ENCODE data around the gene GSG1L.

The GSG1L gene

DNA sequence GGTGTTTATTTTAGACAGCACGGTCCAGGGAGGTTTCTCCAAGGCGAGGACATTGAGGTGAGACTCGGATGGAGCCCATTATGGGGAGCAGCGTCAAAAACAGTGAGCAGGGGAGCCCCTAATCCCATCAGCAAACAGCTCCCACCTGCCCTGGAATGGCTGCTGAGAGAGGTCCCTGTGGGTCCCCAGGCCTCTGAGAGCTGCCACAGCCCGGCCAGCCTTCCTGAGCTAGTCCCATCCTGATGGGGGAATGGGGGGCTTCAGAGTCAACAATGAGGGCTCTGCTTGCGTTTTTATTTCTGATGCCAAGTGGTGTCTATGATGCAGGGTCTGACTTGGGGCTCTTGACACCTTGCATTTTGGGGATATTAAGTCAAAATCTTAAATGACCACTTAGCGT lies 128.4 kb downstream of the GSG1L start:
- DNase-seq = no peak

DNA sequence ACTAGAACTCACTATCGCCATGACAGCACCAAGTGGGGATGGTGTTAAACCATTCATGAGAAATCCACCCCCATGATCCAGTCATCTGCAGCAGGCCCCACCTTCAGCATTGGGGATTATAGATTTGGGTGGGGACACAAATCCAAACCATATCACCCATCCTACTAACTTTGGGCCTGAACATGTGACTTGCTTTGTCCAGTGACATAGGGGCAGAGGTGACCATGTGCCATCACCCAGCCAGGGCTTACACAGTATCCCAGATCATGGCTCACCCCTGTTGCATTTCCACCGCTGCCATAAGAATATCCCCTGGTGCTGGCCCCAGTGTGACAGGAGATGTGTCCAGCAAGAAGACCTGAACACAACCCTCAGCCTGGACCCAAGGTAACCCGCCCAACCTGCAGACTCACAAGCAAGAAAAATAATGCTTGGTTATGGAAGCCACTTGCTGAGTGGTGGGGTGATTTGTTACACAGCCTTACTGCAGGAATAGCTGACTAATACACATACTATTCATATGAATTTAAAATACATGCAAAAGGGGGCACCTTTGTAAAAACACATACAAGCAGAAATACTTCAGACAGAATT lies 130.9 kb downstream of the GSG1L start:
- DNase-seq = no peak

GRCh38 chr16:27929818-27930217 lies 133.7 kb downstream of the GSG1L start:
- DNase-seq = no peak

- no peak for DNase-seq
Observed at GRCh38 chr16:27928542-27928941, 135.0 kb downstream of the GSG1L start.

GRCh38 chr16:27927266-27927901 lies 136.1 kb downstream of the GSG1L start:
- DNase-seq = no peak

DNA sequence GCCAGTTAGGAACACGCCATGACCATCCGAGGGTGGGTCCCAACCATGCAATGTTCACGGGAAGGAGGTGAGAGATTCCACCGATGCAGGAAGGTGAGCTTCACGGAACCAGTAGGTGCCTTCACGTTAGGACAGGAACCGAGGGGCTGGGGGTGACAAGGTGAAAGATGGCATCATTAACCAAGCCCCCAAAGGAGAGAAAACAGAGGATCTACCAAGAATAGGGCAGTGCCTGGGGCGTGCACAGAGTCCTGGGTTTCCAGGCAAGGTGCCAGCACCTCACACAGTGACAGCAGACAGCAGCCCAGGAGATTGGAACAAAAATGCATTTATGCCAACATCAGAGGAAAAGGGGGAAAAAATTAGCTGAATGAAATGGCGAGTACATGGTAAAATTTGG lies 137.9 kb downstream of the GSG1L start:
- no peak for DNase-seq

DNA sequence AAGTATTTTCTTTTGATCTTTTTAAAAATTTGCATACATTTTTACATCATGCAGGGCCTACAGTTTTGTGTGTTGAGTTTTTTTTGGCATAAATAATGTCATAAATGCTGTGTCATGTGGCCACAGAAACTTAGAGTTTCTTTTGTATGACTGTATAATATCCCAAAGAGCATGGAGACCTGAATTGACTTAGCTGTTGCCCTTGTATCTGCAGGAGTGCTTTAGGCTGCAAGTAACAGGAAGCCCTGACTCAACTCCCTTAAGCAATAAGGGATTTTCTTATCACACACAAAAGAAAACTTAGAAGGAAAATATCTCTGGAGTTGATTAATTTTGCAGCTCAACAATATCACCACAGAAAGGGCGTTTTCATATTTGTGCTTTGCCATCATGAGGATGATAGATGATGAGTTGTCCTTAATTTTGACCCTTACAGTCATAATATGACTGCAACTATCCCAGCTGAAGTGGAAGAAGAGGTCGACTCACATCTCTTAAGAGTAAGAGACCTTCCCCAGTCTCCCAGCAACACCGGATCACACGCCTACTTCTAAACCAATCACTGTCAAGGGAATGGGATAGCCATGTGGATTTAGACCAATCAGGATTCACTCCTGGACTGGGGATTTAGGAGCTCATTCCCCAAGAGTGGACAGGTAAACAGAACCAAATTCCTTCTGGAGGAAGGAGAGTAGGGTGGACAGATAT lies 138.9 kb downstream of the GSG1L start:
- DNase-seq = no peak

- DNase-seq = no peak
Observed at GRCh38 chr16:27923751-27924150, 139.8 kb downstream of the GSG1L start.

- no peak for DNase-seq
Observed at GRCh38 chr16:27922433-27922832, 141.1 kb downstream of the GSG1L start.

DNA sequence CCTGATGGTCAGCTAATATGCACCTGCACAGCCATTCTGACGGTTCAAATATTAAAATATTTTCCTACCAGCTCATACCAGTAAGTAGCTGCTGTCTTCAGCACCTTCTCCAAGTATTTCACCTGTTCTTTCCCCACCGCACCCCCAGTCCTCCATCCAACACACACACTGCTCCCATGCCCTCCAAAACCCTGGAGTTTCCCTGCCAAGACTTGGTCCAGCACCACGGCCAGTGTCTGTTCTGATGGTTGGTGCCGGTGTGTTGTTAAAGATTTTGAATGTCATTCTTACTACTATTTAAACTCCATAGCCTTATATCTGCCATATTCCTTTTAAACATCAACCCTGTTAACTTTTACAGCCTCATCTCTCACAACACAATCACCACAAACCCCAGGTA lies 142.4 kb downstream of the GSG1L start:
- no peak for DNase-seq

DNA sequence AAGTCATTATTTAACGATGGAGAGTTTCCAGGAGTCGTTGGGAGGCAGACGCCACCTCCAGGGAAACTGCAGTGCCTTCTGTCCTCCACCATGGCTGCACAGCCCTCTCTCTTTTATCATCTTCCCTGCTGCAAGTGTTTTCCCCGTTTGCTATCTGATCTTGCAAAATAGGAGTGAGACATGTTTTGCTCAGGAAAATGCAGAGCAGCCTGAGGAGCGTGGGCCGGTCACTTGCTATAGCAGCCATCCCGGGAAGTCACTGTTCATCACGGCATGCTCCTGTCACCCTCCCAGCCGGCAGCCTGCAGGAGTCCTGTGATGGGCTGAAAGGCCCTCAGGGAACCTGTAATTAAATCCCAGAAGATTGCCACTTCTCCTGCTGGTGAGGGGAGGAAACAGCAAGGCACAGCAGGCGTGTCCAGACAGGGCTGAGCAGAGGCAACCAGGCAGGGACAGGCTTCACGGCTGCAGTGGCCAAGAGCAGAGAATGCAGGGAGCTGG lies 143.1 kb downstream of the GSG1L start:
- no peak for DNase-seq

- DNase-seq = no peak
Observed at GRCh38 chr16:27918755-27919154, 144.8 kb downstream of the GSG1L start.

GRCh38 chr16:27917949-27918348 lies 145.6 kb downstream of the GSG1L start:
- DNase-seq = no peak

DNA sequence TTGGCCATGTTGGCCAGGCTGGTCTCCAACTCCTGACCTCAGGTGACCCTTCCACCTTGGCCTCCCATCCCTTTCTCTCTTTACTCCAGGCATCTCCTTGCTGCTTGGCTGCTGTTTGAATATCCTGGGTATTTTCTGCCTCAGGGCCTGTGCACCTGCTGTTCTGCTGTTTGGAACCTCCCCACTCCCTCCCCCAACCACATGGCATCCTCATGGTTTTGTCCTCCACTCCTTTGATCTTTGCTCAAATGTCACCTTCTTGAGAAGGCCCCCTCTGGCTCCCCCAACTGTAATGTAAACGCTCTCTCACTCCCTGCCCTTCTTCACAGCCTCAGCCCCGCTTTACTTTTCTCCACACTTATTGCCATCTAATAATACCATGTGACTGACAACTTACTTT lies 152.0 kb downstream of the GSG1L start:
- DNase-seq = no peak

DNA sequence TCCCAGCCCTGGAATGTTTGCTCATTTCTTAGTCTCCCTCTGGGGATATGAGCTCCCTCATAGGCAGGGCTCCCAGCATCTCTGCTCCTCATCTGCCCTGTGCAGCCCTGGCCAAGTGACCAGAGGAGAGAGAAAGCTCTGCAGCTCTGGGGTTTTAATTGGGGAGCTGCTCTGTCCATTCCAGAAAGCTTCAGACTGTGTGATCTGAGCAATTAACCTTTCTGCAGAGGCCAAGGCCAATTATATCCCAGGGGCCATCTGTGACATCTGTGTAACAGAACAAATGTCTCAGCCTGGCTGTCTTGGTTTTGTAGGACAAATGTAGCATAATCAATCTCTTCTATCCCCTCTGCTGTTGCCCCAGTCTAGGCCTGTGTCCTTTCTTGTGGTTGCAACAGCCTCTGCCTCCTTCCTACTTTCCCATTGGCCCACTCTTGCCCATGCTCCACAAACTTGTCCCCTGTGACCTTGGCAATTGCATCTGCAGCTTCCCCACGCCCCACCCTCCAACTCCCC lies 156.0 kb downstream of the GSG1L start:
- DNase-seq = no peak

- no peak for DNase-seq
Observed at GRCh38 chr16:27906883-27907282, 156.6 kb downstream of the GSG1L start.

- DNase-seq = no peak
Observed at GRCh38 chr16:27903046-27903655, 160.4 kb downstream of the GSG1L start.

DNA sequence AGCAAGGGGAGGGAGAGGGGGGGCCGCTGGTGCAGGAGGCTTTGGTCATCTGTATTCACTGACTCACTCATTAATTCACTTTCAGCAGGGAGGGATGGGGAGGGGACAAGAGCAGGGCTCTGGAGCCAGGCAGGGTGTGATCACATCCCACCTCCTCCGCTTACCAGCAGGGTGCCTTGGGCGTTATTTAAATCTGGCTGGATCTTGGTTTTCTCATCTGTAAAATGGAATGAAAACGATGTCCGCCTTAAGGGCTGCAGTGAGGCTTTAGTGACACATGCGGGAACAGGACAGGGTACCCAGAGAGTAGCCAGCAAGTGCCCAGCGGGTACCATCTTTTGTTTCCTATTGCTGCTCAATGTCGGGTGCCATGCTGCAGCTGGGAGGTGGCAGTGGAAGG lies 161.0 kb downstream of the GSG1L start:
- no peak for DNase-seq

DNA sequence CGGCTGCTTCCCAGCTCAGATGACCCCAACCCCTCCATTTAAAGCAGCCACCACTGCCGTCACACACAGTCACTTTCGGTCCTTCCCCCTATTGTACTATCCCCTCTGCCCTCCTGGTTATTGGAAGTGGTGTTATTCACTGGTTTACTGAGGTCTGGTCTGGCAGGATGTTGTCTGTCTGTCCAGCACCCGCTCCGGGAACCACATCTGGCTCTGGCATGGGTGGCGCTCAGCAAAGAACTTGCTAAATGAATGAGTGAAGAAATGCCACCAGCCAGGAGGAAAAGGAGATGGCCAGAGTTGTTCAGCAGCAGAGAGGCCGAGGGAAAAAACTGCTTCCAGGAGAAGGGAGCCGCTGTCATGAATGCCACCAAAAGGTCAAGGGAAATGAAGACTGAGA lies 161.6 kb downstream of the GSG1L start:
- DNase-seq = no peak

- no peak for DNase-seq
Observed at GRCh38 chr16:27899736-27900135, 163.8 kb downstream of the GSG1L start.

- no peak for DNase-seq
Observed at GRCh38 chr16:27894386-27894785, 169.1 kb downstream of the GSG1L start.

- no peak for DNase-seq
Observed at GRCh38 chr16:27892879-27893278, 170.6 kb downstream of the GSG1L start.

DNA sequence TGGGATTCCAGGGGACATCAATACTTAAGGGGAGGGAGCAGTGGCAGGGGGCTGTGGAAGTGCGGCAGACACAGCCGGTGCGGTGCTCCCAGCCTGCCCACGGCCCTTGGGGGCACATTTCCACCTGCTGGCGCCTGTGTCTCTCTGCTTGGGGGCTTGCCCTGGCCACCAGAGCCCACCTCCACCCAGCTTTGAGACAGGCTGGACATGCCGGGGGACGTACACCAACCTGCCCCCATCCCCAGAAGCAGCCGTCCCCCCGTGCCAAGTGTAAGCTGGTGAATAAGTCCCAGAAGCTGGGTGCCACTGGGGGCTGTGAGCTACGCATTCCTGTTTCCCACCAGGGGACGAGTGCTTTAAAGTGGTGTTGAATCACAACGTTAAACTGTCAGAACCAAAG lies 172.6 kb downstream of the GSG1L start:
- no peak for DNase-seq

- no peak for DNase-seq
Observed at GRCh38 chr16:27890006-27890405, 173.5 kb downstream of the GSG1L start.

Data from hematopoietic multipotent progenitor cell treated with erythropoietin and hydrocortisone succinate and interleukin-3 and kit ligand, for 8 days (in vitro differentiated cells).